WTC11 (cell line): ENCODE results near the gene ZNF428. TPM values are rescaled to one million over a fixed set of nuclear protein-coding genes. Genes with fewer than 3 reads are reported as not detected.

Source experiments
- ATAC-seq: fragments of 200-7000 bp; cut with Tn5 transposase; 2 replicates; pipeline ENCODE4 v1.10.0; 2021; ENCODE audit warnings: mild to moderate bottlenecking, moderate library complexity
- CTCF ChIA-PET: fragments of 300-600 bp; sonication (Branson Sonifier 250); formaldehyde crosslinking; loops from one replicate; lab custom pipeline; 2021; ENCODE audit warnings: antibody characterized with exemption; lab: Charles Lee
- POLR2A ChIA-PET: fragments of 350-600 bp; sonication (Branson Sonifier 250); formaldehyde crosslinking; loops from one replicate; lab custom pipeline; 2021; ENCODE audit warnings: antibody characterized with exemption; lab: Charles Lee
- DNase-seq: peaks from one replicate; pipeline ENCODE4 v3.0.0; 2021; ENCODE audit warnings: low spot score
- H3K27ac Mint-ChIP-seq: 2 replicates; pipeline ENCODE4 v1.8.0; 2021; ENCODE audit warnings: mixed read lengths
- H3K27me3 Mint-ChIP-seq: 2 replicates; pipeline ENCODE4 v1.8.0; 2021; ENCODE audit warnings: low read depth, mild to moderate bottlenecking, moderate library complexity, mixed read lengths
- H3K36me3 Mint-ChIP-seq: 2 replicates; pipeline ENCODE4 v1.8.0; 2021; ENCODE audit warnings: mixed read lengths
- H3K4me1 Mint-ChIP-seq: 2 replicates; pipeline ENCODE4 v1.8.0; 2022; ENCODE audit warnings: mixed read lengths
- H3K4me3 Mint-ChIP-seq: 2 replicates; pipeline ENCODE4 v1.8.0; 2021; ENCODE audit warnings: mild to moderate bottlenecking, moderate library complexity, mixed read lengths
- H3K9me3 Mint-ChIP-seq: 2 replicates; pipeline ENCODE4 v1.8.0; 2021; ENCODE audit warnings: mixed read lengths
- CREM ChIP-seq: sonication (generic); formaldehyde crosslinking; IDR thresholded peaks from 2 replicates; pipeline ENCODE4 v1.8.1; 2022; ENCODE audit warnings: mild to moderate bottlenecking, missing genetic modification reagents, moderate library complexity
- E2F4 ChIP-seq: sonication (generic); formaldehyde crosslinking; IDR thresholded peaks from 2 replicates; pipeline ENCODE4 v1.8.1; 2022; ENCODE audit warnings: low read depth, mild to moderate bottlenecking, moderate library complexity, missing genetic modification reagents, borderline replicate concordance
- ELF4 ChIP-seq: sonication (generic); formaldehyde crosslinking; IDR thresholded peaks from 2 replicates; pipeline ENCODE4 v1.8.1; 2022; ENCODE audit warnings: low read depth, mild to moderate bottlenecking, moderate library complexity, missing genetic modification reagents
- FOXP4 ChIP-seq: sonication (generic); formaldehyde crosslinking; IDR thresholded peaks from 2 replicates; pipeline ENCODE4 v1.8.0; 2022; ENCODE audit warnings: mild to moderate bottlenecking, missing genetic modification reagents
- IRF2 ChIP-seq: sonication (generic); formaldehyde crosslinking; IDR thresholded peaks from 2 replicates; pipeline ENCODE4 v1.8.0; 2022; ENCODE audit warnings: low read depth, missing genetic modification reagents, borderline replicate concordance
- KAT7 ChIP-seq: sonication (generic); formaldehyde crosslinking; IDR thresholded peaks from 2 replicates; pipeline ENCODE4 v1.8.1; 2023; ENCODE audit warnings: missing genetic modification reagents, mild to moderate bottlenecking, borderline replicate concordance
- MAX ChIP-seq: sonication (generic); formaldehyde crosslinking; IDR thresholded peaks from 2 replicates; pipeline ENCODE4 v1.8.0; 2022; ENCODE audit warnings: mild to moderate bottlenecking, missing genetic modification reagents
- MXD4 ChIP-seq: fragments of 250-450 bp; sonication (Bioruptor Pico); IDR thresholded peaks from 2 replicates; pipeline ENCODE4 v1.8.0; 2021; ENCODE audit warnings: mild to moderate bottlenecking, moderate library complexity, borderline replicate concordance
- NR1H2 ChIP-seq: sonication (generic); formaldehyde crosslinking; IDR thresholded peaks from 2 replicates; pipeline ENCODE4 v1.9.0; 2021; ENCODE audit warnings: mild to moderate bottlenecking, moderate library complexity, missing genetic modification reagents
- PRDM15 ChIP-seq: sonication (generic); formaldehyde crosslinking; IDR thresholded peaks from 2 replicates; pipeline ENCODE4 v1.8.0; 2022; ENCODE audit warnings: missing genetic modification reagents
- SMAD4 ChIP-seq: sonication (generic); formaldehyde crosslinking; IDR thresholded peaks from 2 replicates; pipeline ENCODE4 v1.8.0; 2022; ENCODE audit warnings: mild to moderate bottlenecking, missing genetic modification reagents
- STAT6 ChIP-seq: sonication (generic); formaldehyde crosslinking; conservative IDR thresholded peaks from 2 replicates; pipeline ENCODE4 v1.8.1; 2023; ENCODE audit warnings: mild to moderate bottlenecking, low read depth, missing genetic modification reagents, moderate library complexity
- USF2 ChIP-seq: sonication (generic); formaldehyde crosslinking; IDR thresholded peaks from 2 replicates; pipeline ENCODE4 v1.8.1; 2023; ENCODE audit warnings: mild to moderate bottlenecking, missing genetic modification reagents, moderate library complexity
- ZNF423 ChIP-seq: fragments of 250-450 bp; sonication (Bioruptor Pico); IDR thresholded peaks from 2 replicates; pipeline ENCODE4 v2.1.2; 2022; ENCODE audit warnings: mild to moderate bottlenecking, moderate library complexity
- ZNF512 ChIP-seq: sonication (generic); formaldehyde crosslinking; IDR thresholded peaks from 2 replicates; pipeline ENCODE4 v1.8.1; 2022; ENCODE audit warnings: missing genetic modification reagents, borderline replicate concordance
- ZNF532 ChIP-seq: fragments of 250-450 bp; sonication (Bioruptor Pico); IDR thresholded peaks from 2 replicates; pipeline ENCODE4 v1.9.0; 2021; ENCODE audit warnings: mild to moderate bottlenecking, borderline replicate concordance
- total RNA-seq: library from RNA; stranded (reverse); gene quantifications from 3 replicates; pipeline ENCODE4 v1.2.3, GENCODE V29; 2021

Gene ZNF428
- total RNA-seq, 1 experiment from 2014 or later, result 20.1 TPM

GRCh38 chr19:43639519-43640423, 20.3 kb upstream of the ZNF428 start, which contains the start of gene CADM4:
CADM4 (minus strand) TSS chr19:43639850; CDS start chr19:43639790, 60 bp downstream.
- Mint-ChIP-seq H3K4me1 (peaks cover 23% of the 10 kb centered on the region), H3K4me3 (peak within 1 kb of the TSS; percentile 81), H3K27ac (no peak within 1 kb of the TSS), H3K36me3 (no peaks in the 10 kb centered on the region), H3K27me3 (peaks cover 84% of the 10 kb centered on the region), H3K9me3 (no peaks in the 10 kb centered on the region)
- ChIA-PET POLR2A (no interaction called here), CTCF (no interaction called here)
- ATAC-seq (peak; percentile 28), DNase-seq (peak; percentile 38)
- no peak for TF ChIP-seq NR1H2 (CRISPR knock-in tag)
- TF ChIP-seq MXD4, result no peak
- peak; percentile 65; the same call in 1 of the 2 replicates for TF ChIP-seq E2F4 (CRISPR knock-in tag)
- no peak for TF ChIP-seq ZNF423 (CRISPR knock-in tag)
- no peak for TF ChIP-seq STAT6 (CRISPR knock-in tag)
- TF ChIP-seq KAT7 (CRISPR knock-in tag), result 0 out of 2 replicates have a peak, but pooled peaks have one; percentile 73
- TF ChIP-seq IRF2, result no peak
- peak; percentile 63; the same call in 1 of the 2 replicates for TF ChIP-seq FOXP4 (CRISPR knock-in tag)
- TF ChIP-seq ELF4 (CRISPR knock-in tag), result no peak
- TF ChIP-seq ZNF512, result no peak
- TF ChIP-seq PRDM15, result no peak
- no peak for TF ChIP-seq CREM
- peak; percentile 51; the same call in 1 of the 2 replicates for TF ChIP-seq MAX
- TF ChIP-seq ZNF532 (CRISPR knock-in tag), result no peak
- no peak for TF ChIP-seq USF2 (CRISPR knock-in tag)
- TF ChIP-seq SMAD4, result no peak
